Panc1 (cell line): ENCODE measurements around the gene DNAJC5G. TPM values are rescaled to one million over a fixed set of nuclear protein-coding genes. Genes with fewer than 3 reads are reported as not detected.
A peak's percentile ranks its signal among the peaks of the same experiment; 100 is the strongest.

Source experiments
- ATAC-seq: fragments of 200-7000 bp; cut with Tn5 transposase; 2 replicates; pipeline ENCODE4 v1.9.1; 2020; ENCODE audit warnings: mild to moderate bottlenecking, moderate library complexity
- BruUV-seq: library from RNA; stranded (reverse); fragments of 400-500 nt; replicated peaks from 2 replicates; lab custom pipeline; 2021; lab: Mats Ljungman, UMichigan
- CTCF ChIA-PET: fragments of 300-600 bp; sonication (Branson Sonifier 250); formaldehyde crosslinking; loops from one replicate; lab custom pipeline; 2022; ENCODE audit warnings: antibody characterized with exemption; lab: Charles Lee
- POLR2A ChIA-PET: fragments of 300-600 bp; sonication (Branson Sonifier 250); formaldehyde crosslinking; loops from one replicate; lab custom pipeline; 2022; ENCODE audit warnings: antibody characterized with exemption; lab: Charles Lee
- DNase-seq: peaks from one replicate; pipeline ENCODE4 v3.0.0-alpha.2; 2010; ENCODE audit warnings: low read depth, low spot score
- H3K27ac ChIP-seq: 2 replicates; pipeline ENCODE4 v1.5.1; 2011; ENCODE audit warnings: mild to moderate bottlenecking, low read length, inconsistent platforms
- H3K27me3 ChIP-seq: fragments of 200-500 bp; sonication (Bioruptor generic); 2 replicates; pipeline ENCODE4 v1.6.0; 2014; ENCODE audit warnings: low read length, inconsistent platforms; ENCODE audit not compliant: control insufficient read depth, insufficient read depth
- H3K36me3 ChIP-seq: fragments of 200-500 bp; sonication (Bioruptor generic); 2 replicates; pipeline ENCODE4 v1.5.1; 2014; ENCODE audit warnings: inconsistent platforms, mild to moderate bottlenecking, low read length, moderate library complexity; ENCODE audit not compliant: control insufficient read depth, insufficient read depth
- H3K4me1 ChIP-seq: 2 replicates; pipeline ENCODE4 v1.5.1; 2011; ENCODE audit warnings: inconsistent platforms, mild to moderate bottlenecking, low read length, moderate library complexity; ENCODE audit not compliant: control insufficient read depth, insufficient read depth
- H3K4me3 ChIP-seq, 2 experiments: 2 replicates each; pipeline ENCODE4 v1.5.1; 2011 to 2012; ENCODE audit warnings: low read depth in 2 of 2, low read length in 2 of 2, mild to moderate bottlenecking in 2 of 2, inconsistent platforms in 1 of 2, moderate library complexity in 1 of 2
- H3K9me3 ChIP-seq: fragments of 200-500 bp; sonication (Bioruptor generic); 2 replicates; pipeline ENCODE4 v1.5.1; 2014; ENCODE audit warnings: low read depth, mild to moderate bottlenecking, inconsistent platforms, low read length, moderate library complexity; ENCODE audit not compliant: control insufficient read depth, insufficient read depth
- POLR2AphosphoS5 ChIP-seq: IDR thresholded peaks from 2 replicates; pipeline ENCODE4 v1.6.1; 2012; ENCODE audit warnings: mild to moderate bottlenecking, low read depth, low read length, moderate library complexity
- SIN3A ChIP-seq: IDR thresholded peaks from 2 replicates; pipeline ENCODE4 v1.6.1; 2012; ENCODE audit warnings: low read depth, mild to moderate bottlenecking, low read length, moderate library complexity, borderline replicate concordance; ENCODE audit not compliant: insufficient read depth
- TCF7L2 ChIP-seq: IDR thresholded peaks from 2 replicates; pipeline ENCODE4 v1.6.1; 2011; ENCODE audit warnings: mild to moderate bottlenecking, low read depth, low read length, inconsistent platforms
- in situ Hi-C: cut with HindIII; loops from 2 replicates; pipeline ENCODE4 v1.10.0; 2016; ENCODE audit warnings: low sequenced_read_pairs, low pct_unique_long_range_greater_than_20kb
- intact Hi-C: fragments of 100-400 bp; cut with micrococcal nuclease; formaldehyde crosslinking; loops from one replicate; pipeline ENCODE4 v1.10.0; 2022; ENCODE audit not compliant: unreplicated experiment
- total RNA-seq: library from RNA; stranded (reverse); gene quantifications from one replicate; pipeline ENCODE4 v1.2.1, GENCODE V29; 2021; ENCODE audit not compliant: unreplicated experiment
- TF ChIP-seq, protein P1 (sequence below), 2 experiments: IDR thresholded peaks; 2 replicates each; pipeline ENCODE4 v1.6.1; 2011 to 2012; ENCODE audit warnings: low read depth in 2 of 2, control low read depth in 1 of 2, low read length in 1 of 2, mild to moderate bottlenecking in 1 of 2, moderate library complexity in 1 of 2; ENCODE audit not compliant: insufficient read depth in 1 of 2
- TF ChIP-seq, protein P2 (sequence below): fragments of 450-650 bp; IDR thresholded peaks from 2 replicates; pipeline ENCODE4 v1.5.1; 2017; ENCODE audit warnings: mild to moderate bottlenecking

DNAJC5G gene
- total RNA-seq, 1 experiment from 2014 or later, result not detected

DNA sequence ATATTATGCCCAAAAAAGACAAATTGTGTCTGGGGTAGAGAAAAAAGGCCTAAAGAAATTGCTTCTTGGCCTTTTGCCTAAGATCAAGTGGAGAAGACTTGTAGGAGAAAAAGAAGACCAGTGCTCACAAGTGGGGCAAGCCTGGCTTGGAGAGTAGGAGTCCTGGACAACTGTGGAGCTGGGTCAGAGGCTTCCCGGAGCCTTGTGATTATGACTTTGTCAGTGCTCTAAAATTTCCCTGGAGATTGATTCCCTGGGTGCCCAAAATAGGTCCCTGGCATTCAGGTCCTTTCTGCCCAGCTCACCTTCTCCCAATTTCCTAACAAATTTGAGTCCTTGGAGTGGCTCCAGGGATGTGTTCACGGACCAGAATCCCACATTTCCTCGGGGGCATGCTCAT, 6.2 kb downstream of the DNAJC5G start:
- intact Hi-C loops (loop anchor here (5.0 kb wide), 1 partner anchor 184 kb away; no protein-coding TSS in a partner anchor), in situ Hi-C loops (no loop called here)
- DNase-seq (no peak), ATAC-seq (no peak)
- BruUV-seq, result no TSS peak
- TF ChIP-seq TCF7L2 (no peak), SIN3A (no peak), POLR2AphosphoS5 (no peak)
- TF ChIP-seq, protein P1, sequence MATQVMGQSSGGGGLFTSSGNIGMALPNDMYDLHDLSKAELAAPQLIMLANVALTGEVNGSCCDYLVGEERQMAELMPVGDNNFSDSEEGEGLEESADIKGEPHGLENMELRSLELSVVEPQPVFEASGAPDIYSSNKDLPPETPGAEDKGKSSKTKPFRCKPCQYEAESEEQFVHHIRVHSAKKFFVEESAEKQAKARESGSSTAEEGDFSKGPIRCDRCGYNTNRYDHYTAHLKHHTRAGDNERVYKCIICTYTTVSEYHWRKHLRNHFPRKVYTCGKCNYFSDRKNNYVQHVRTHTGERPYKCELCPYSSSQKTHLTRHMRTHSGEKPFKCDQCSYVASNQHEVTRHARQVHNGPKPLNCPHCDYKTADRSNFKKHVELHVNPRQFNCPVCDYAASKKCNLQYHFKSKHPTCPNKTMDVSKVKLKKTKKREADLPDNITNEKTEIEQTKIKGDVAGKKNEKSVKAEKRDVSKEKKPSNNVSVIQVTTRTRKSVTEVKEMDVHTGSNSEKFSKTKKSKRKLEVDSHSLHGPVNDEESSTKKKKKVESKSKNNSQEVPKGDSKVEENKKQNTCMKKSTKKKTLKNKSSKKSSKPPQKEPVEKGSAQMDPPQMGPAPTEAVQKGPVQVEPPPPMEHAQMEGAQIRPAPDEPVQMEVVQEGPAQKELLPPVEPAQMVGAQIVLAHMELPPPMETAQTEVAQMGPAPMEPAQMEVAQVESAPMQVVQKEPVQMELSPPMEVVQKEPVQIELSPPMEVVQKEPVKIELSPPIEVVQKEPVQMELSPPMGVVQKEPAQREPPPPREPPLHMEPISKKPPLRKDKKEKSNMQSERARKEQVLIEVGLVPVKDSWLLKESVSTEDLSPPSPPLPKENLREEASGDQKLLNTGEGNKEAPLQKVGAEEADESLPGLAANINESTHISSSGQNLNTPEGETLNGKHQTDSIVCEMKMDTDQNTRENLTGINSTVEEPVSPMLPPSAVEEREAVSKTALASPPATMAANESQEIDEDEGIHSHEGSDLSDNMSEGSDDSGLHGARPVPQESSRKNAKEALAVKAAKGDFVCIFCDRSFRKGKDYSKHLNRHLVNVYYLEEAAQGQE (IDR thresholded peaks at IDR 0.05; ENCODE audit: insufficient read depth in 1 of 2, low read depth in 2 of 2, low read length in 1 of 2), result no peak
- TF ChIP-seq, protein P2, sequence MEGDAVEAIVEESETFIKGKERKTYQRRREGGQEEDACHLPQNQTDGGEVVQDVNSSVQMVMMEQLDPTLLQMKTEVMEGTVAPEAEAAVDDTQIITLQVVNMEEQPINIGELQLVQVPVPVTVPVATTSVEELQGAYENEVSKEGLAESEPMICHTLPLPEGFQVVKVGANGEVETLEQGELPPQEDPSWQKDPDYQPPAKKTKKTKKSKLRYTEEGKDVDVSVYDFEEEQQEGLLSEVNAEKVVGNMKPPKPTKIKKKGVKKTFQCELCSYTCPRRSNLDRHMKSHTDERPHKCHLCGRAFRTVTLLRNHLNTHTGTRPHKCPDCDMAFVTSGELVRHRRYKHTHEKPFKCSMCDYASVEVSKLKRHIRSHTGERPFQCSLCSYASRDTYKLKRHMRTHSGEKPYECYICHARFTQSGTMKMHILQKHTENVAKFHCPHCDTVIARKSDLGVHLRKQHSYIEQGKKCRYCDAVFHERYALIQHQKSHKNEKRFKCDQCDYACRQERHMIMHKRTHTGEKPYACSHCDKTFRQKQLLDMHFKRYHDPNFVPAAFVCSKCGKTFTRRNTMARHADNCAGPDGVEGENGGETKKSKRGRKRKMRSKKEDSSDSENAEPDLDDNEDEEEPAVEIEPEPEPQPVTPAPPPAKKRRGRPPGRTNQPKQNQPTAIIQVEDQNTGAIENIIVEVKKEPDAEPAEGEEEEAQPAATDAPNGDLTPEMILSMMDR, result no peak
- no peaks in the 10 kb centered on the region for H3K9me3 ChIP-seq
- CTCF ChIA-PET, result interaction anchor here (0.6 kb wide), 2 partner anchors 144 to 403 kb away, joined by 3 to 5 read pairs; no protein-coding TSS in a partner anchor
- no peak overlapping the region for H3K27ac ChIP-seq
- POLR2A ChIA-PET, result no interaction called here
- H3K36me3 ChIP-seq, result no peaks in the 10 kb centered on the region
- no peak overlapping the region for H3K4me3 ChIP-seq
- H3K4me1 ChIP-seq, result peaks cover 16% of the 10 kb centered on the region
- no peaks in the 10 kb centered on the region for H3K27me3 ChIP-seq

DNA sequence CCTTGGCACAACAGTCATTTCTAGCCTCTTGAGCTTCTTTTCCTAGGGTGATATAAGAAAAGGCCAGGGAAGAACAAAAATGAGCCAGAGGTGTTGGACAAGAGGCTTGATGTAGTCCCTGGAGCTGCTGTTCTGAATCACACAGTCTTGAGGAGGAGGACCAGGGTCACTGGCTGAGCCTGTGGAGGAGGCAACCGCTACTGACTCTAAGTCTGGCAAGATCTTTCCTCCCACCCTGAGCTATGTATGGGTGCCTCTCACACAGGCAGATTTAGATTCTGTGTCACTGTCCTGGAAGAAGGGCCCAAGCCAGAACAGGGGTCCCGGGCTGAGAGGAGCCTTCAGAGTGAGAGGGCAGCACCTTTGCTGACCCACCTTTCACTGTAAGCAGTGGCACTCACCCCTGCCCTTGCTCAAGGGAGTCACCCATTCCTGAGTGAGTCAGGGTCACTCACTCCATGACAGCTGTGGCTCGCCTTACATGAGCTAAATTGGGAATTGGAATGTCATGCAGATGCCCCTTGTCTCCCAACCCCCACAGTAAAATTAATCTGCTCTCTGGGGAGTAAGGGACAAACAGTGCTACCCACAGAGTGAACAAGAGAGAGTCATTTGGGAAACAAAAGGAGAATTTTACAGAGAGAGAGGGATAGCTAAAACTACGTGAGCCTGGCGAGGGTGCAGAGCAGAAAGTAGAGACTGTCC, 6.8 kb downstream of the DNAJC5G start, which contains the start of gene TRIM54:
TSS of gene TRIM54 (plus strand) at position 575 of the 705 bp plus-strand sequence. CDS start 303 bp downstream, outside the sequence.
- Histone ChIP-seq H3K36me3 (no peaks in the 10 kb centered on the region), H3K27me3 (no peaks in the 10 kb centered on the region), H3K9me3 (no peaks in the 10 kb centered on the region), H3K4me1 (peaks cover 16% of the 10 kb centered on the region), H3K4me3 (no peak within 1 kb of the TSS), H3K27ac (no peak within 1 kb of the TSS)
- in situ Hi-C loops, result no loop called here
- POLR2A ChIA-PET, result interaction anchor here (1.1 kb wide), 1 partner anchor 185 kb away, joined by 3 read pairs; no protein-coding TSS in a partner anchor
- CTCF ChIA-PET, result interaction anchor here (0.6 to 1.0 kb wide), 2 partner anchors 15 to 403 kb away, joined by 3 read pairs; no protein-coding TSS in a partner anchor
- peak; percentile 49; the same call in 1 of the 2 replicates for ATAC-seq
- DNase-seq, result no peak
- TF ChIP-seq SIN3A (no peak), TCF7L2 (no peak), POLR2AphosphoS5 (no peak)
- TF ChIP-seq, protein P1 (IDR thresholded peaks at IDR 0.05; ENCODE audit: insufficient read depth in 1 of 2, low read depth in 2 of 2, low read length in 1 of 2), result no peak
- TF ChIP-seq, protein P2, result no peak
- no TSS peak for BruUV-seq
- intact Hi-C loops, result loop anchor here (5.0 kb wide), 1 partner anchor 185 kb away; no protein-coding TSS in a partner anchor
